GM12878 (cell line): ENCODE data around the gene CREB3.

Experiments
- BACH1 ChIP-seq: fragments of 450-650 bp; IDR thresholded peaks from 2 replicates; pipeline ENCODE4 v1.6.1; 2017; ENCODE audit warnings: mild to moderate bottlenecking, borderline replicate concordance
- CHD1 ChIP-seq: IDR thresholded peaks from 2 replicates; pipeline ENCODE4 v1.6.1; 2012; ENCODE audit warnings: low read depth, low read length, improper control_type of control experiment
- CHD4 ChIP-seq: fragments of 200-600 bp; sonication (generic); IDR thresholded peaks from 2 replicates; pipeline ENCODE4 v1.6.1; 2016; ENCODE audit warnings: mild to moderate bottlenecking
- CTCF ChIP-seq, 3 experiments: IDR thresholded peaks in 2 of 3; conservative IDR thresholded peaks in 1 of 3; 2 replicates each; pipeline ENCODE4 v1.5.1; 2011; ENCODE audit warnings: low read depth in 3 of 3, low read length in 3 of 3, mild to moderate bottlenecking in 3 of 3, control low read depth in 2 of 3, moderate library complexity in 2 of 3, inconsistent platforms in 1 of 3, mixed read lengths in 1 of 3; ENCODE audit not compliant: control insufficient read depth in 2 of 3, insufficient read depth in 1 of 3; ENCODE audit errors: extremely low read depth in 1 of 3
- NFIC ChIP-seq: IDR thresholded peaks from 2 replicates; pipeline ENCODE4 v1.6.1; 2012; ENCODE audit warnings: low read depth, mild to moderate bottlenecking, inconsistent platforms, low read length, moderate library complexity
- SIN3A ChIP-seq: IDR thresholded peaks from 2 replicates; pipeline ENCODE4 v1.6.1; 2012; ENCODE audit warnings: low read depth, low read length, improper control_type of control experiment

- TF ChIP-seq CTCF (IDR thresholded peaks at IDR 0.05 in 2 of 3, conservative IDR thresholded peaks at IDR 0.05 in 1 of 3; ENCODE audit: control insufficient read depth in 2 of 3, extremely low read depth in 1 of 3, insufficient read depth in 1 of 3, low read depth in 3 of 3, low read length in 3 of 3) (no peak), CHD1 (no peak), NFIC (no peak), CHD4 (no peak), SIN3A (no peak), BACH1 (no peak)
Measured at GRCh38 chr9:35716230-35716629, 16.2 kb upstream of the CREB3 start.
